ENCODE results near the gene XRN1. TPM values are rescaled to one million over a fixed set of nuclear protein-coding genes. Genes with fewer than 3 reads are reported as not detected.
"Not testable (repeated sequence)": the region's sequence is repeated elsewhere in the genome, so short reads cannot be mapped to it uniquely, and the experiment has no call there.

XRN1 gene
- total RNA-seq, 1 experiment from 2014 or later, result 11.2 TPM

DNA sequence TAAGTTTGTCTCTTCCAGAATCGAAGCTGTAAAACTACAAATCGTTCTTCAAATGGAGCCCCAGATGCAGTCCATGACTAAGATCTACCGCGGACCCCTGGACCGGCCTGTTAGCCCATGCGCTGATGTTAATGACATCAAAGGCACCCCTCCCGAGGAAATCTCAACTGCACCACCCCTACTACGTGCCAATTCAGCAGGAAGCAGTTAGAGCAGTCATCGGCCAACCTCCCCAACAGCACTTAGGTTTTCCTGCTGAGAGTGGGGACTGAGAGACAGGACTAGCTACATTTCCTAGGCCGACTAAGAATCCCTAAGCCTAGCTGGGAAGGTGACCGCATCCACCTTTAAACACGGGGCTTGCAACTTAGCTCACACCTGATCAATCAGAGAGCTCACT, 4.8 kb downstream of the XRN1 start:
- H3K36me3 ChIP-seq, result peaks cover 11% of the 10 kb centered on the region
- not testable (repeated sequence) for H3K9me3 ChIP-seq, H3K4me3 ChIP-seq, H3K27me3 ChIP-seq, DNase-seq

DNA sequence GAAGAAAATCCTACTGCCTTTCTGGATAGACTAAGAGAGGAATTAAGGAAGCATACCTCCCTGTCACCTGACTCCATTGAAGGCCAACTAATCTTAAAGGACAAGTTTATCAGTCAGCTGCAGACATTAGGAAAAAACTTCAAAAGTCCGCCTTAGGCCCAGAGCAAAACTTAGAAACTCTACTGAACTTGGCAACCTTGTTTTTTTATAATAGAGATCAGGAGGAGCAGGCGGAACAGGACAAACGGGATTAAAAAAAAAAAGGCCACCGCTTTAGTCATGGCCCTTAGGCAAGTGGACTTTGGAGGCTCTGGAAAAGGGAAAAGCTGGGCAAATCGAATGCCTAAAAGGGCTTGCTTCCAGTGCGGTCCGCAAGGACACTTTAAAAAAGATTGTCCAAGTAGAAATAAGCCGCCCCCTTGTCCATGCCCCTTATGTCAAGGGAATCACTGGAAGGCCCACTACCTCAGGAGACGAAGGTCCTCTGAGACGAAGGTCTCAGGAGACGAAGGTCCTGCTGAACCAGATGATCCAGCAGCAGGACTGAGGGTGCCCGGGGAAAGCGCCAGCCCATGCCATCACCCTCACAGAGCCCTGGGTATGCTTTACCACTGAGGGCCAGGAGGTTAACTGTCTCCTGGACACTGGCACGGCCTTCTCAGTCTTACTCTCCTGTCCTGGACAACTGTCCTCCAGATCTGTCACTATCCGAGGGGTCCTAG, 8.2 kb downstream of the XRN1 start:
- H3K4me3 ChIP-seq, H3K36me3 ChIP-seq, DNase-seq, H3K27me3 ChIP-seq, H3K9me3 ChIP-seq: not testable (repeated sequence)

- H3K36me3 ChIP-seq, H3K9me3 ChIP-seq, DNase-seq, H3K4me3 ChIP-seq, H3K27me3 ChIP-seq: not testable (repeated sequence)
Observed at GRCh38 chr3:142438096-142438495, 9.7 kb downstream of the XRN1 start.

GRCh38 chr3:142436951-142437585, 10.8 kb downstream of the XRN1 start:
- peaks cover 6% of the 10 kb centered on the region for H3K36me3 ChIP-seq
- no peaks in the 10 kb centered on the region for H3K27me3 ChIP-seq
- DNase-seq, result no peak
- no peaks in the 10 kb centered on the region for H3K9me3 ChIP-seq
- H3K4me3 ChIP-seq, result no peak overlapping the region

GRCh38 chr3:142434503-142434902, 13.3 kb downstream of the XRN1 start:
- H3K9me3 ChIP-seq, result no peaks in the 10 kb centered on the region
- no peak for DNase-seq

DNA sequence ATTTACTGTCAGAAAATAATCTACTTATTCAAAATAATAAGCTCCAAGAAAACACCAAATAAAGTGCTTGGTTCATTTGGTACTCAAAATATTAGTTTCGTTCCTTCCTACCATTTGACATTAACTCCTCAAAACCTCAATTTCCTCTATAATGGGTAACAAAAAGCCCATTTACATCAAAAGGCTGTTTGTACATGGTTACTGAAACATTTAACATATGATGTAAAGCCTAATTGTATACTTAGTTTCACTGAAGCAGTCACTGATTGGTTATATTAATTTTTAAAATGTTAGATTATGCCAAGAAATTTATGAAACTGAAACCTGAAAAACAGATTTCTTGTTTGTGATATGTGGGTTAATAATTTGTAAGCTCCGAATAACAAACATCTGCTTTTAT, 14.7 kb downstream of the XRN1 start:
- Histone ChIP-seq H3K9me3 (no peaks in the 10 kb centered on the region), H3K36me3 (peaks cover 25% of the 10 kb centered on the region), H3K4me3 (no peak overlapping the region), H3K27me3 (no peaks in the 10 kb centered on the region)
- no peak for DNase-seq

More at GRCh38 chr3:142434503-142434902, 13.3 kb downstream of the XRN1 start:
- H3K27me3 ChIP-seq, result no peaks in the 10 kb centered on the region
- H3K4me3 ChIP-seq, result no peak overlapping the region
- peaks cover 23% of the 10 kb centered on the region for H3K36me3 ChIP-seq

GRCh38 chr3:142429582-142429981, 18.3 kb downstream of the XRN1 start:
- Histone ChIP-seq H3K9me3 (no peaks in the 10 kb centered on the region), H3K36me3 (peaks cover 25% of the 10 kb centered on the region), H3K4me3 (no peak overlapping the region), H3K27me3 (no peaks in the 10 kb centered on the region)
- DNase-seq, result no peak

- Histone ChIP-seq H3K9me3 (no peaks in the 10 kb centered on the region), H3K36me3 (peaks cover 28% of the 10 kb centered on the region), H3K4me3 (no peak overlapping the region), H3K27me3 (no peaks in the 10 kb centered on the region)
- DNase-seq, result no peak
Observed at GRCh38 chr3:142424754-142425153, 23.1 kb downstream of the XRN1 start.

DNA sequence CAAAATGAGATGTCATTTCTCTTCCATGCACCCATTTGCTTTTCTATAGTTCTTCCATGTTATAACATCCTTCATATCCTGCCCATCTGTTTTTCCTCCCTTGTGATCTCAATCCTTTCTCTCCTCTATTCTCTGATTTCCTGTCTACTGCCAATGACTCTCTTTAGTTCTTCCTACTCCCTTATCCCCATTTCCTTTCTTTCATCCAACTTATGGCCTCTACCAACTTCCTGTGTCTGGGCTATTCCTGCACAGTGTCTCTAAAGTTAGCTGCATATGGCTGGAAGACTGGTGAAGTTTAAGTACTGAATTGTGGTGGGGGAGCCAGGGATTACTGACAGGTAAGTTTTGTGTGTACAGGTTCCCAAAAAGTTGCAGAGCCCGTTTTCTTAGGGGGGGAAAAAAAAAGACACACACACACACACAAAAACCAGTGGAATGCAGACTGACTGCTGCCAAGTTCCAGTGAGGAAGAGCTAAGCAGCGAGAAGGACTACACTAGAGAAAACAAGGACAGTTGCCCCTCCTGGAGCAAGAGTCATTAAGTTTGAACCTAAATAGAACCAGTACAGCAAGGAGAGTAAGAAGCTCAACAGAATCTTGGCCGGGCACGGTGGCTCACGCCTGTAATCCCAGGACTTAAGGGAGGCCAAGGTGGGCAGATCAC, 28.8 kb downstream of the XRN1 start:
- DNase-seq, result no peak
- H3K27me3 ChIP-seq, result no peaks in the 10 kb centered on the region
- H3K36me3 ChIP-seq, result peaks cover 56% of the 10 kb centered on the region
- H3K4me3 ChIP-seq, result no peak overlapping the region
- no peaks in the 10 kb centered on the region for H3K9me3 ChIP-seq

GRCh38 chr3:142417302-142417701, 30.5 kb downstream of the XRN1 start:
- no peak for DNase-seq
- no peaks in the 10 kb centered on the region for H3K27me3 ChIP-seq
- H3K9me3 ChIP-seq, result no peaks in the 10 kb centered on the region
- peaks cover 59% of the 10 kb centered on the region for H3K36me3 ChIP-seq
- no peak overlapping the region for H3K4me3 ChIP-seq

- H3K27me3 ChIP-seq, H3K4me3 ChIP-seq, H3K9me3 ChIP-seq, DNase-seq: not testable (repeated sequence)
- peaks cover 48% of the 10 kb centered on the region for H3K36me3 ChIP-seq
Observed at GRCh38 chr3:142400537-142400936, 47.3 kb downstream of the XRN1 start.

- H3K9me3 ChIP-seq, result no peaks in the 10 kb centered on the region
- H3K4me3 ChIP-seq, result no peak overlapping the region
- no peaks in the 10 kb centered on the region for H3K27me3 ChIP-seq
- peaks cover 60% of the 10 kb centered on the region for H3K36me3 ChIP-seq
- DNase-seq, result no peak
Observed at GRCh38 chr3:142394921-142395622, 52.8 kb downstream of the XRN1 start.

DNA sequence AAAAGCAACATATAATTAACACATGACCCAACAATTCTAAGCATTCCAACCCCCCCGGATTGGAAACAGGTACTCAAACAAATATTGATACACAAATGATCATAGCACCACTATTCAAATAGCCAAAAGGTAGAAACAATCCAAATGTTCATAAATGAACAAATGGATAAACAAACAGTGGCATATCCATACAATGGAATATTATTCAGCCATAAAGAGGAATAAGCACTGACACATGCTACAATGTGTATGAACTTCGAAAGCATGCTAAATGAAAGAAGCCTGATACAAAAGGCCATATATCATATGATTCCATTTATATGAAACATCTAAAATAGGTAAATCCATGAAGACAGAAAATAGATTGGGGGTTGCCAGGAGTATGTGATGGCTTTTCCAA, 62.8 kb downstream of the XRN1 start:
- no peak overlapping the region for H3K4me3 ChIP-seq

GRCh38 chr3:142374687-142375086, 73.2 kb downstream of the XRN1 start:
- peaks cover 7% of the 10 kb centered on the region for H3K36me3 ChIP-seq
- DNase-seq, result no peak
- H3K4me3 ChIP-seq, result no peak overlapping the region
- H3K27me3 ChIP-seq, result no peaks in the 10 kb centered on the region
- no peaks in the 10 kb centered on the region for H3K9me3 ChIP-seq

More for the DNA sequence above, 62.8 kb downstream of the XRN1 start:
- H3K36me3 ChIP-seq, result peaks cover 34% of the 10 kb centered on the region
- DNase-seq, result no peak
- no peaks in the 10 kb centered on the region; the same call in 1 of the 2 replicates for H3K9me3 ChIP-seq
- no peaks in the 10 kb centered on the region for H3K27me3 ChIP-seq

- H3K27me3 ChIP-seq, H3K4me3 ChIP-seq, H3K9me3 ChIP-seq: not testable (repeated sequence)
- peaks cover 23% of the 10 kb centered on the region for H3K36me3 ChIP-seq
- peak; percentile 24 for DNase-seq
Observed at GRCh38 chr3:142369576-142369975, 78.3 kb downstream of the XRN1 start.

DNA sequence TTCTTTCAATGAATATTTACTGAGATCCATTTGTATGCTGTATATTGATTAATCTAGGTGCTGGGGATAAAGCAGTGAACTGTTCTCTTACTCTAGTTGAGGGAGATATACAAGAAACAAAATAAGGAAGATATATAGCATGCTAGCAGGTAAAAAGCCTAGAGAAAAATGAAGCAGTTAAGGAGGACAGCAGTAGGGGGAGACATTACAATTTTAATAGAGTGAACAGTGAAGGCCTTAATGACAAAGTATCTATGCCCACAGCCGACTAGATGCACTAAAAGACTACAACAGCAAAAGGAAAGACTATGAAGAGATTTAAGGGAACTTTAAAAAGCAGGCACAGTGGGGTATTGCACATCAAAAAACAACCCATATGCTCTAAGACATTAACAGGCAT, 81.4 kb downstream of the XRN1 start:
- no peak overlapping the region for H3K4me3 ChIP-seq
- peaks cover 36% of the 10 kb centered on the region for H3K36me3 ChIP-seq
- no peaks in the 10 kb centered on the region; the same call in 1 of the 2 replicates for H3K9me3 ChIP-seq
- H3K27me3 ChIP-seq, result no peaks in the 10 kb centered on the region
- no peak for DNase-seq

DNA sequence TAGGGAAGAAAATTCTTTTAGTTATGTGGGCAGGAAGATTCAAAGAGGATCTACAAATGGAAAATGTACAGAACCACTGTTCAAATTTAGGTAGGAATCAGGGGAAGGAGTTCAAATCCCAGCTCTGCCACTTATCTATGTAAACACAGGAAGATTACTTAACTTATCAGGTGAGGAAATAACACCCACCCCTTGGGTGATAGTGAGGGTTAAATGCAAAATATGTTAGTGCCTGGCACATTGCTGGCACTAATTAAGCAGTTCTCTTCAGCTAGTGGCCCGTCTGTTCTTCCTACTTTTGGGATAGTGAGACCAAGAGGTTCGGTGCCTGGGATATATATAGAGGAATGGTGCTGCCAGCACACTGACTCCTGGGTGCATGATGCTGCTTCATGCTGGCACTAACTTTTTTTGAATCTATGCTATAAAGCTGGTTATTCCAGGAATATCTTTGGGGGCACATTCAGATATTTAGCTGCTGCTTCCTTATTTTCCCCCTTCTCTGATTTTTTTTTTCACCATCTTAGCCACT, 83.8 kb downstream of the XRN1 start:
- no peak overlapping the region for H3K4me3 ChIP-seq
- no peaks in the 10 kb centered on the region; the same call in 1 of the 2 replicates for H3K9me3 ChIP-seq
- no peak for DNase-seq
- peaks cover 40% of the 10 kb centered on the region for H3K36me3 ChIP-seq
- no peaks in the 10 kb centered on the region for H3K27me3 ChIP-seq

All from MG63 (cell line).